Measurements from ENCODE around the gene NSD2. TPM values are rescaled to one million over a fixed set of nuclear protein-coding genes. Genes with fewer than 3 reads are reported as not detected.
"Not testable (repeated sequence)": the region's sequence is repeated elsewhere in the genome, so short reads cannot be mapped to it uniquely, and the experiment has no call there.

The NSD2 gene
- total RNA-seq, 1 donor from 2014 or later: 41.5 TPM

DNA sequence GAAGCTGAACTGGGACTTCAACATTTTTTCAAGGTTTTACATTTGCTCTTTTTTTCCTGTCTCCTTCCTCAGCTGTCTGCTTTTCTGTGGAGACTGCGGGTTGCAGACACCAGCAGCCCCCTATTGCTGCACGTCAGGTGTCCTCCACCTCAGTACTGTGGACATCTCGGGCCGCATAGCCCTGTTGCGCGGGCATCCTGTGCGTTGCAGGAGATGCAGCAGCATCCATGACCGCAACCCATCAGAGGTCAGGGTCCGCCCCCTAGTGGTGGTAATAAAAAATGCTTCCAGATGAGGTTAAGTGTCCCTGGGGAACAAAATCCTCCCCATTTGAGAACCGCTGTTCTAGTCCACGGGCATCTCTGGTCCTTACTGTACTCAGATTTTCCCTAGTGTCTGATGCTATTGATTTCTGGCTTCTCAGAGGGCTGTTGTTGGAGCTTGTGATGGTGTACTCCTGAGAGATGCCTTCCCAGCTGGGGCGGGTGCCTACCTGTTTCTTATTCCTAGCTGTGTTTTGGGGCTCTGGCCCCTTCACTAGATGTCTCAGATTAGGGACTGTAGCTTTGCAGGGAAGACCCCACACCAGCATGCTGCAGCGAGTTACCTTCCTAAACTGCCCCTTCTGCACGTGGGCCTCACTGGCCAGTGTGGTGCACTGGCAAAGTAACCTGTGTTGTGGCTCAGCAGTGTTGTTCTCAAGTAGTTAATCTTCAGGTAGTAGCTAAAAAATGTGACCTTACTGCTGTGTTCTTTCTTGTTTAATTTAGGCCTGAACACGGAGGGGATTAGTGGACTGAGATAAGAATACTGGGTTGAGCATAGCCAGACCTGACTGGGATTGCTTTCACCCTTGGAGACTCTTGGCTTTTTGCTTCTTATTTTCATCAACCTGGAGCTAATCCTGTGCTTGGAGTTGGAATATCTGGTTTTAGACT, 28.2 kb downstream of the NSD2 start:
- DNase-seq (ENCODE audit: low spot score): peak; percentile 73

DNA sequence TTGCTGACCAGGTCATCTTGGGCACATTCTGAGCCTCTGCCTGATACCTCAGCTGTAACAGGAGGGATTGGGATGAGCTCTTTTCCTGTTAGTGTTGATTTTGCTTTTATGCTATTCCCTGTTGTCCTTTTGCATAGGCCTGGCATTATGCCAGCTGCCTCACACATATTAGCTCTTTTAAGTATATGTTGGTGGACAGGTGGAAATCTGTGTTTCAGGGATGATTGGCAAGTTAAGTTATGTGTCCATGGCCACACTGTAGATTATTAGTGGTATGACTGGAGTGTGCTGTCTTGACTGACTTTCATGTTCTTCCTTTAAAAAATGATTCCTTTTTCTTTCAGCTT, 28.9 kb downstream of the NSD2 start:
- no peak for DNase-seq (ENCODE audit: low spot score)

DNA sequence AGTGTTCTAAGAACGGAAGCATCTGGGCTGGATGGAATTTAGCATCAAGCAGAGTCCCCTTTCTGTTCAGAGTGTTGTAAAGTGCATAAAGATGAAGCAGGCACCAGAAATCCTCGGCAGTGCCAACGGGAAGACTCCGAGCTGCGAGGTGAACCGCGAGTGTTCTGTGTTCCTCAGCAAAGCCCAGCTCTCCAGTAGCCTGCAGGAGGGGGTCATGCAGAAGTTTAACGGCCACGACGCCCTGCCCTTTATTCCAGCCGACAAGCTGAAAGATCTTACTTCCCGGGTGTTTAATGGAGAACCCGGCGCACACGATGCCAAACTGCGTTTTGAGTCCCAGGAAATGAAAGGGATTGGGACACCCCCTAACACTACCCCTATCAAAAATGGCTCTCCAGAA, 29.4 kb downstream of the NSD2 start:
- DNase-seq (ENCODE audit: low spot score): no peak

DNA sequence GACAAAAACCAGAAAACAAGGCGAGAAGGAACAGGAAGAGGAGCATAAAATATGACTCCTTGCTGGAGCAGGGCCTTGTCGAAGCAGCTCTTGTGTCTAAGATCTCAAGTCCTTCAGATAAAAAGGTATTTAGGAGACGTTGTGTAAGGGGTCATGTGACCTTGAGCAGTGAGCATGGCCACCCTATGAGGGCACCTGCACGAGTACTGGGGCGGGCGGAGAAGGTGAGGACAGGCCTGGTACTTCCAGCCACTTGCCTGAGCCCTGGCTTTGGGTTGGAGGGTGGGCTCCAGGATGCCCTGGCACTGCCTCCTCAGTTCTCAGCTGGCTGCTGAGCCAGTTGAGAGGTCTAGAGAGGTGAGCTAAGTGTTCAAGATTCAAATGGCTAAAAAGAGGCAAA, 29.9 kb downstream of the NSD2 start:
- no peak for DNase-seq (ENCODE audit: low spot score)

DNA sequence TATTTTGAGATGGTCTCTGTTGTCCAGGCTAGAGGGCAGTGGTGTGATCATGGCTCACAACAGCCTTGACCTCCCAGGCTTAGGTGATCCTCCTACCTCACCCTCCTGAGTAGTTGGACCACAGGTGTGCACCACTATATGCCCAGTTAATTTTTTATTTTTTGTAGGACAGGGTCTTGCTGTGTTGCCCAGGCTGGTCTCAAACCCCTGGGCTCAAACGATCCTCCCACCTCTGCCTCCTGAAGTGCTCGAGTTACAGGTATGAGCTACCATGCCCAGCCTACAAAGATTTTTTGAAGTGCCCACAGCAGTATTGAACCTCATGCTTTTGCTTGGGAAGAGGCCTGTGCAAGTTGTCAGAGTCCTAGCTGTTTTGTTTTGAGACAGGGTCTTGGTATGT, 31.1 kb downstream of the NSD2 start:
- DNase-seq (ENCODE audit: low spot score): no peak

DNA sequence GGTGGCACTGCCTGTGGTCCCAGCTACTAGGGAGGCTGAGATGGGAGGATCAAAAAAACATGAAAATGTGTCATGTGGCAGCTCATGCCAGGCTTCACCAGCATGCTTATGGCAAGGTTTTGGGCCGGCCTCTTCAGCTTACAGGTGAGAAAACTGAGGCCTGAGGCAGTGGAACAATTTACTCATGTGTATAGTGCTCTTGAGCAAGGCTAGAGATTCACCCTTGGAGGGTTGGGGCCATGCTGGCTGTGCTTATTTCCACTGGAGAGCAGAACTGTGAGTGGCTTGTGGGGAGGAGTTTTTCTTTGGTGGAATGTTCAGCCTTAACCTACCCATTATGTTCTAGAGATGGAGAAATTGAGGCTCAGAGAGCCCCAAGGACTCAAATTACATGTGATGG, 31.8 kb downstream of the NSD2 start:
- DNase-seq (ENCODE audit: low spot score): no peak

DNA sequence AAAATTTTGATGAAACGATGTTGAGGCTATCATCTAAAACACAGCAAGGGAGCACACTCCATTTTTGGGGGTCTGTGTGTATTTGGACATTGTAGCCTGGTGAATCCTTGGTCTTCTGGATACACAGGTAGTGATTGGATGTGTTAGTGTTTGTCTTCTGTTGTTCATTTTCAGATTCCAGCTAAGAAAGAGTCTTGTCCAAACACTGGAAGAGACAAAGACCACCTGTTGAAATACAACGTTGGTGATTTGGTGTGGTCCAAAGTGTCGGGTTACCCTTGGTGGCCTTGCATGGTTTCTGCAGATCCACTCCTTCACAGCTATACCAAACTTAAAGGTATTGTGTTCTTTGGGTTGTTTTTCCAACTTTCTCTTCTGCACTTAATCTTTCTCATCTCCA, 32.8 kb downstream of the NSD2 start:
- no peak for DNase-seq (ENCODE audit: low spot score)

DNA sequence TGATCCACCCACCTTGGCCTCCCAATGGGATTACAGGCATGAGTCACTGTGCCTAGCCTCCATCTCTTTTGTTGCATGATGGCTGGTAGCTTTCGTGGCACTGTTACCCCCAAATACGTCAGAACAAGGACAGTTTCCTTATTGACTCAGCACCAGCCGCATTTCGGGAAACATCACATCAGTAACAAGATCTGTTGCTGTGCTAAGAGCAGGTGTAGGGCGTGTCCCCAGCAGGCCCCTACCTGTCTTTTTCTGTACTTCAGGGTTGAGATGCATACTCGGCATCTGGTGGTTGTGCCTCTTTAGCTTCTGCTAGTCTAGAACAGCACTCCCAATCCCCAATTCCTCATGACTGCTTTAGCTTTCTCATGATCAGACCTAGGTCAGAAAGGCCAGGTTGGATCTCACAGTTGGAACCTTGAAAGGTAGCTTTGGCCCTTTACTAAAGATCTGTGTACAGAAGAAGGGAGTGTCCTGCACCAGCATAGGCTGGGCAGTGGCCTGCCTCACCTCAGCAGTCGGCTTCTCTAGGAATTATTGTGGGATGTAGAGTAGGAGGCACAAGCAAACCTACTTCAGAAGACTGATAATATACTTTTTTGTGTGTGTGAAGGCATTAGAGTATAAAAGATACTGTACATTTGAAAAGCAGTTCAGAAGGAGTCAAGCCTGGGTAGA, 36.8 kb downstream of the NSD2 start:
- DNase-seq (ENCODE audit: low spot score): peak; percentile 80

DNA sequence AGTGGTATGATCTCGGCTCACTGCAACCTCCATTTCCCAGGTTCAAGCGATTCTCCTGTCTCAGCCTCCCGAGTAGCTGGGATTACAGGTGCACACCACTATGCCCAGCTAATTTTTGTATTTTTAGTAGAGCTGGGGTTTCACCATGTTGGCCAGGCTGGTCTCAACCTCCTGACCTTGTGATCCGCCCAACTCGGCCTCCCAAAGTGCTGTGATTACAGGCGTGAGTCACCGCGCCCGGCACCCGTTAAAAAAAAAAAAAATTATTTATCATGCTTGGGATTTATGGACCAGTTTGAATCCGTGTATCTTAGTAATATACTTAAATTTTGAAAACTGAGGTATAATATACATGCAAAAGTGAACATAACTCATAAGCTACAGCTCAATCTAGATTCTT, 38.5 kb downstream of the NSD2 start:
- DNase-seq (ENCODE audit: low spot score): not testable (repeated sequence)

DNA sequence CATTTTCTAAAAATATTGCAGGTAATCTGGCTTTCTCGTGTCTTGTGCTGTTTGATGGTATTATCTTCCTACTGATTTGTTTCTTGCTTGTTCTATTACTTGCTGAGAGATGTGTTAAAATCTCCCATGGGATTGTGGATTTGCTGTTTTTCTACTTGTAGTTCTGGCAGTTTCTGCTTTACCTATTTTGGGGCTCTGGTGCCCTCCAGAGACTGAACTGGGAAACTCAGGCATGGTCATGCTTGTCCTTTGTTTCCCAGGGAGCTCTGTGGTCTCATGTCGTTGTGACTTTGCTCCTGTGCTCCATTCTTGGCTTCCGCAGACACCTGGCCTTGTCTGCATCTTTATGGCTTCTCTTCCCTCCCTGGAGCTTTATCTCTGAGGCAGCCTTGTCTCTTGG, 39.5 kb downstream of the NSD2 start:
- no peak for DNase-seq (ENCODE audit: low spot score)

DNA sequence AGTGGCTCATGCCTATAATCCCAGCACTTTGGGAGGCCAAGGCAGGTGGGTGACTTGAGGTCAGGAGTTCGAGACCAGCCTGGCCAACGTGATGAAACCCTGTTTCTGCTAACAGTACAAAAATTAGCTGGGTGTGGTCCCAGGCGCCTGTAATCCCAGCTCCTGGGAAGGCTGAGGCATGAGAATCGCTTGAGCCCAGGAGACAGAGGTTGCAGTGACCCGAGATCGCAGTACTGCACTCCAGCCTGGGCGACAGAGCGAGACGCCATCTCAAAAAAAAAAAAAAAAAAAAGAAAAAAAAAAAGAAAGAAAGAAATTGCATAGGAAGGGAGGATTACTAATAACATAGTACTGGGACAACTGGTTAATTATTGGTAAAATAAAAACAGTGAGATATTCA, 40.1 kb downstream of the NSD2 start:
- not testable (repeated sequence) for DNase-seq (ENCODE audit: low spot score)

DNA sequence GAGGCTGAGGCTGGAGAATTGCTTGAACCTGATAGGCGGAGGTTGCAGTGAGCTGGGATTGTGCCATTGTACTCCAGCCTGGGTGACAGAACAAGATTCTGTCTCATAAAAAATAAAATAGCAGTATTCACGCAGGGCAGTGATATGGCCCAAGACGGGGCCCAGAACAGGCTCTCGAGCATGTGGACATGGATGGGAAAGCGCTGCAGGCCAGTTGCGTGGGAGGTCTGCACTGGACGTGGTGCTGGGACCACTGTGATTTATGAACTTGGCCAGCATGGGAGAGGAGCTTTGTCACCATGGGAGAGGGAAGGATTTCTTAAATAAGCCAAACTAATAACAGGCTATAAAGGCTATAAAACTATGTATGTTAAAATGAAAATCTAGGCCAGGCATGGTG, 51.6 kb downstream of the NSD2 start:
- DNase-seq (ENCODE audit: low spot score): no peak

DNA sequence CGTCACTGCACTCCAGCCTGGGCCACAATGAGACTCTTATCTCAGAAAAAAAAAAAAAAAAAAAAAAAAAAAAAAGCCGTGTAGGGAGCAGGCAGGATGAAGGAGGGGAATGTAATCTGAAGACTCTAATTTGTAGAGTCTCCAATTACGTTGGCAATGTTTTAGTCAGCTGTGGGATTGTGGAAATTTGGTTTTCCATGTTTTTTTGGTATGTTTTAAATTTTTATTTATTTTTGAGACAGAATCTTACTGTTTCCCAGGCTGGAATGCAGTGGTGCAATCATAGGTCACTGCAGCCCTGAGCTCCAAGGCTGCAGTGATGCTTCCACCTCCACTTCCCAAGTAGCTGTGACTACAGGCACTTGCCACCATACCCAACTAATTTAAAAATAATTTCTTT, 56.5 kb downstream of the NSD2 start:
- no peak for DNase-seq (ENCODE audit: low spot score)

DNA sequence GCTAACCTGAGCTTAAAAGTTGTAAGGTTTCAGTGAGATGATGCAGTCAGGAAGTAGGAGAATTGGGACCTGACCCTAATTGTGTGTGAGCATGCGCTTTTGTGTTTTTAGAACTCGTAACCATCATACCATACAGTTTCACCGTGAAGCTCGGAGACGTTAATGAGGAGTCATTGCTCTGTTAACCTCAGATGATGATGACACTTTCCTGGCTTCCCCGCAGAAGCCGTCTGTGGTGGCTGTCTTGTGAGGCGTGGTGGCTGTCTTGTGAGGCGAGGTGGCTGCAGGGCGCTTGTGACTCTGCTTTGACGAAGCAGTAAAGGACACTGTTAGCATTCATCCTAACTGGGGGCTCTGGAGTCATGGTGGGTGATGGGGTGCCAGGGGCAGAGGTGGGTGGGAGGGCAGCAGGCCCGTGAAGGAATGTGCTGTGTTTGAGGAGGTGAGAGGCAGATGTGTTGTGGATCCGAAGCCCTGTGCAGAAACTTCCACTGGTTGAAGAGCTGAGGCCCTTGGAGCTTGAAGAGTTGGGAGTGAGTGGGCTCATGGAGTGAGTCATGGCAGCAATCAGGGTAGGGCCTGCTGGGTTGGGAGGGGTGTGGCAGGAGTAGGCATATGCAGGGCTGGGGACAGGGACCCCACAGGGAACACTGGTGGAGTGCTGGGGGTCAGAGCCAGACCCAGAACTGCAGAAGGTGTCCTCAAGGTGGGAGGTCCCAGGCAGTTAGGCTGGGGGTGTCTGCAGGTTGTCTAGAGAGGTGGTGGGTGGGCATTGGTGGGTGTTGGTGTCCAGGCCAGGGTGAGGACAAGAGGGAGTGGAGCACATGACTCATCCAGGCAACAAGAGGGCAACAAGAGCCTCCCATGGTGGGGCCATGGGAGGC, 57.4 kb downstream of the NSD2 start:
- no peak for DNase-seq (ENCODE audit: low spot score)

DNA sequence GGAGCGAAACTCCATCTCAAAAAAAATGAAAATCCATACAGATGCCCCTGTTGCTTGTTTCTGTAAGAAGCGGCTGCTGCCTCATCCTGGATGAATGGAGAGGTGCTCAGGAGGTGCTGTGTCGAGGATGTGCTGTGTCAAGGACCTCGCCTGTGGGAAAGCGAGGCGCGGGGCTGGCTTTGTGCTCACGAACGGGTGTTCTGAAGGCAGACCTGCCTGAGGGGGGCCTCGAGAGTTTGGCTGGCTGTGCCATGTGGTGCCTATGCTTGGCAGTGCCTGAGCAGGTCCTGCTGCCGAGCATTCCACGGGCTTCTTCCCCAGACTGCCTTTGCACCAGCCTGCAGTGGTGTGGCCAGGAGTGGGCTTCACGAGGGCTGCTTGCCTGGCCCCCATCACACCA, 61.5 kb downstream of the NSD2 start:
- no peak for DNase-seq (ENCODE audit: low spot score)

DNA sequence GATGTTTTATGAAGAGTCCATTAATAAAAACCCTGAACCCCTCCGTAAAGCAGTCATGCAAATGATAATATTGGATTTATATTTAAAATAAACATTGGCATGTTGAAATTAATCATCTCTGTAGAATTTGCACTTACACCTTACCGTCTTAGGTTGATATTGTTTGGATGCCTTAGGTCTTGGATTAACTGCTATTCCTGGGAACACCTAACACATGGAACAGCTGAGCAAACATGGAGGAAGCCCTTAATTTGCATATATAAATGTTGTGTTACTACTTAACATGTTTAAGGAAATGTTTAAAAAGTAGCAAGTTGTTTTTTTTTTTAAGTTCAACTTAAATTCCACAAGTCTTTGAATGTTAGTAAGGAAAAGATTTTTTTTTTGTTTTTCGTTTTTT, 62.5 kb downstream of the NSD2 start:
- DNase-seq (ENCODE audit: low spot score): no peak

DNA sequence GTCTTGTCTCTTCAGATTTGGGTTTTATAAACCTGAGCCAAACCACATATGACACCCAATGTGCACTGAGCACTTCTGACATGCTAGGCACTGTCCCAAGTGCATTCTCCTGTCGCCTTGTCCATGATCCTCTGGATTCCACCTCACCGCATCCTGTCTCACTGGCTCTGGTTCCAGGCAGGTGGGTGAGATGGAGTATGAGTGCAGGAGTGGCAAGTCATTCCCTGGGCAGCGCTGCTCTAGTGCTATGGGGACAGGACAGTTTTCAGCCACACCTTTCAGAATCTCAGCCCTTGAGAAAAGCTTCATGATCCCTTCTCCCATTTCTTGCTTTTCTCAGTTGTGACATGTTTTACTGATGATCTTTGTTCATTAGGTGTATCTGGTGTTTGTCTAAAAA, 66.4 kb downstream of the NSD2 start:
- DNase-seq (ENCODE audit: low spot score): no peak

DNA sequence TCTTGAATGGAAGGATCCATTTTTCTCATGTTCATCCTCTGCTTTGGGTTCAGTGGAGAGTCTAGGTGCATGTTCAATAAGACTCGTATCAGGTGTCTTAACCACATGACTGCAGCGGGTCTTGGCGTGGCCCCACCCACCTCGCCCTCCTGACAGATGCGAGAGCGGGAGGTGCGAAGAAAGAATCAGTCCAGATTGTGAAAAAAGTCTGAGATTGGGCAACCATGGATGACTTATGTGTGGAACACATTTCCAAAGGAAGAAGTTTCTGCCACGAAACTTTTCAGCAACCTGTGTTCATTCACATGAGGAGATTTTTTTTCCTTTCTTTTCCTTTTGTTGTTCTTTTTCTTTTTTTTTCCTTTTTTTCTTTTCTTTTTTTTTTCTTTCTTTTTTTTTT, 66.8 kb downstream of the NSD2 start:
- no peak for DNase-seq (ENCODE audit: low spot score)

DNA sequence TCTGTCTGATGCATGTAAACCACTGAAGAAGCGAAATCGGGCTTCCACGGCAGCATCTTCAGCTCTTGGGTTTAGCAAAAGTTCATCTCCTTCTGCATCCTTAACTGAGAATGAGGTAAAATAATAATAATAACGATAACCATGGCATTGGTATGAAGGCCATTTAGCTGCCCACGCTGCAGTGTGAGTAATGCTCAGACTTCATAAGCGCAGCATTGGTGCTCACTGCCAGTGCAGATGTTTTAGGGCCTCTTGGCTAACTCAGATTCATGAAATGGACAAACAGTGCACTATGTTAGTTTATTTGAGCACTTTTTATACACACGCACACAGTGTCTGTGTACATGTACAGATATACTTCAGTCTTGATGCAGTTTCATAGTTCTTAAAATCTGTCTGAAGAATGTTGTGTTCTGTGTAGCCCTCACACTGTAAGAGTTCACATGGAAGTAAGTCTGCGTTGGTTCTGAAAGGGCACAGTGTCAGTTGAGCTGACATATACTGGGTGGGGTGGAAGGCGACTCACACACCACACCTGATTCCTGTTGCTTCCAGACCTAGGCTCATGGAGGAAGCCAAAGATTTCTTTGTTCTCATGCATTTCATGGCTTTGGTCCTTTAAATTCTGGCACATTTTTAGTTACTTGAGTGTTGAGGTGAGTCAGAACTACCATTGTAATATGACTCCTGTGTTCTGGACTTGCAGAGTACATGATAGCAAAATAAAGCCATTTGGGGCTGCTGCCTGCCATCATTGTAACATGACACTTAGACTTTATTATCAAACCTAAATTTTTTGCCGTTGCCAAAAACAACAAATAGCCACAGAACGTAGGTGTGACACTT, 68.7 kb downstream of the NSD2 start:
- DNase-seq (ENCODE audit: low spot score): no peak

DNA sequence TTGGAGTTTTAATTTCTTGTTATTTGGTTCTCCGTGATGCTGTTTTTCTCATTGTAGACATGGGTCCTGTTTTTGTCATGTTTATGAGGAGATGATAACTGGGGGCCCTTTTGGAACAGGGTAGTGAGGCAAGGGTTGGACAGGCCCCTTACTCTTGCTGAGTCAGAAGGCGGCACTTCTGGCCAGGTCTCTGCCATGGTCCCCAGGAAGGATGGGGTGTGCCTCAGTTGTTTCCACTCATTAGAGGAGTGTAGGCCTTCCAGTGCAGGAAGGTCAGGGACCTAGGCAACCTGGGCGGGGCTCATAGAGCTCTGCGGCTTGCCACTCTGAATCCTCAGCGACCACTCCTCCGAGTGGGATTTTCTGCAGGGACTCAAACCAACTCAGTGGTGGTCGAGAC, 69.4 kb downstream of the NSD2 start:
- DNase-seq (ENCODE audit: low spot score): no peak

DNA sequence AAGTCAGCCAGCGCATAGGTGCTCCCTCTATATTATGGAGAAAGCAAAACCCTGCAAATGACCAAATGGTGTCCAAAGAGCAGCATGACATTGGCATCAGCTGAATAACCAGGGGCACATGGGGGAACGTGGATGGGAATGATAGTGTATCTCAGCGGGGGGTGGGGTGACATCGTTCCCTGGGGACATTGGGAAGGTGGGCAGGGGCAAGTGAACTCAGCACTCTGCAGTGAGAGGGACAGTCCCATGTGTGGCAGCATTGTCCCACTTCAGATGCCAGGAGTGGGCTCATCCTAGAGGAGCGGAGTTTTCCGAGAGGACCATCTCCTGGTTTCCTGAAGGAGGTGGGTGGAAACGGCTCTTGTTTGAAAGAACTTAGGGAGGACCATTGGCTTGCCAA, 72.7 kb downstream of the NSD2 start:
- no peak for DNase-seq (ENCODE audit: low spot score)

Data from ureter (tissue), 1 donor.